ENCODE data around the gene NPRL2. TPM values are rescaled to one million over a fixed set of nuclear protein-coding genes. Genes with fewer than 3 reads are reported as not detected.

The NPRL2 gene
- total and polyA plus RNA-seq, 9 of the 15 experiments (the other 6 are each of a cell fraction or from before 2014, with no cell fraction given), result 17.4 to 40.4 (median 24.4) TPM

GRCh38 chr3:50350527-50351322, at the start of gene NPRL2, which contains the start of gene CYB561D2 (continued):
- TF ChIP-seq, protein P1, sequence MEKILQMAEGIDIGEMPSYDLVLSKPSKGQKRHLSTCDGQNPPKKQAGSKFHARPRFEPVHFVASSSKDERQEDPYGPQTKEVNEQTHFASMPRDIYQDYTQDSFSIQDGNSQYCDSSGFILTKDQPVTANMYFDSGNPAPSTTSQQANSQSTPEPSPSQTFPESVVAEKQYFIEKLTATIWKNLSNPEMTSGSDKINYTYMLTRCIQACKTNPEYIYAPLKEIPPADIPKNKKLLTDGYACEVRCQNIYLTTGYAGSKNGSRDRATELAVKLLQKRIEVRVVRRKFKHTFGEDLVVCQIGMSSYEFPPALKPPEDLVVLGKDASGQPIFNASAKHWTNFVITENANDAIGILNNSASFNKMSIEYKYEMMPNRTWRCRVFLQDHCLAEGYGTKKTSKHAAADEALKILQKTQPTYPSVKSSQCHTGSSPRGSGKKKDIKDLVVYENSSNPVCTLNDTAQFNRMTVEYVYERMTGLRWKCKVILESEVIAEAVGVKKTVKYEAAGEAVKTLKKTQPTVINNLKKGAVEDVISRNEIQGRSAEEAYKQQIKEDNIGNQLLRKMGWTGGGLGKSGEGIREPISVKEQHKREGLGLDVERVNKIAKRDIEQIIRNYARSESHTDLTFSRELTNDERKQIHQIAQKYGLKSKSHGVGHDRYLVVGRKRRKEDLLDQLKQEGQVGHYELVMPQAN (IDR thresholded peaks at IDR 0.05; ENCODE audit: borderline replicate concordance), result peak; percentile 81; the same call in 1 of the 2 replicates
- TF ChIP-seq ZBTB11 (CRISPR knock-in tag; IDR thresholded peaks at IDR 0.05) (peak; percentile 39 to 91 (median 62); a peak in 3 of 6 replicates), ZNF511 (CRISPR knock-in tag; IDR thresholded peaks at IDR 0.05) (0 out of 2 replicates have a peak, but pooled peaks have one; percentile 8), RB1 (IDR thresholded peaks at IDR 0.05; ENCODE audit: low read depth) (no peak; the same call in 1 of the 2 replicates), OTX1 (CRISPR knock-in tag; IDR thresholded peaks at IDR 0.05) (no peak), USF1 (CRISPR knock-in tag; IDR thresholded peaks at IDR 0.05) (no peak), MCM7 (IDR thresholded peaks at IDR 0.05) (no peak), POU5F1 (IDR thresholded peaks at IDR 0.05; ENCODE audit: borderline replicate concordance, low read depth, low read length, partially characterized antibody) (peak; percentile 47), FOXP1 (CRISPR knock-in tag; IDR thresholded peaks at IDR 0.05) (peak; percentile 51; the same call in 1 of the 2 replicates), TBL1XR1 (IDR thresholded peaks at IDR 0.05; ENCODE audit: low read length in 2 of 2) (no peak), HINFP (tag; conservative IDR thresholded peaks at IDR 0.05; ENCODE audit: low read depth) (no peak), NRF1 (conservative IDR thresholded peaks at IDR 0.05 in 1 of 2, IDR thresholded peaks at IDR 0.05 in 1 of 2) (peak; percentile 94 to 96)
- TF ChIP-seq, protein P2, sequence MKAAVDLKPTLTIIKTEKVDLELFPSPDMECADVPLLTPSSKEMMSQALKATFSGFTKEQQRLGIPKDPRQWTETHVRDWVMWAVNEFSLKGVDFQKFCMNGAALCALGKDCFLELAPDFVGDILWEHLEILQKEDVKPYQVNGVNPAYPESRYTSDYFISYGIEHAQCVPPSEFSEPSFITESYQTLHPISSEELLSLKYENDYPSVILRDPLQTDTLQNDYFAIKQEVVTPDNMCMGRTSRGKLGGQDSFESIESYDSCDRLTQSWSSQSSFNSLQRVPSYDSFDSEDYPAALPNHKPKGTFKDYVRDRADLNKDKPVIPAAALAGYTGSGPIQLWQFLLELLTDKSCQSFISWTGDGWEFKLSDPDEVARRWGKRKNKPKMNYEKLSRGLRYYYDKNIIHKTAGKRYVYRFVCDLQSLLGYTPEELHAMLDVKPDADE (conservative IDR thresholded peaks at IDR 0.05; ENCODE audit: control insufficient read depth, low read depth, low read length), result peak; percentile 99
- TF ChIP-seq, protein P3, sequence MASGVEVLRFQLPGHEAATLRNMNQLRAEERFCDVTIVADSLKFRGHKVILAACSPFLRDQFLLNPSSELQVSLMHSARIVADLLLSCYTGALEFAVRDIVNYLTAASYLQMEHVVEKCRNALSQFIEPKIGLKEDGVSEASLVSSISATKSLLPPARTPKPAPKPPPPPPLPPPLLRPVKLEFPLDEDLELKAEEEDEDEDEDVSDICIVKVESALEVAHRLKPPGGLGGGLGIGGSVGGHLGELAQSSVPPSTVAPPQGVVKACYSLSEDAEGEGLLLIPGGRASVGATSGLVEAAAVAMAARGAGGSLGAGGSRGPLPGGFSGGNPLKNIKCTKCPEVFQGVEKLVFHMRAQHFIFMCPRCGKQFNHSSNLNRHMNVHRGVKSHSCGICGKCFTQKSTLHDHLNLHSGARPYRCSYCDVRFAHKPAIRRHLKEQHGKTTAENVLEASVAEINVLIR (CRISPR knock-in tag; IDR thresholded peaks at IDR 0.05), result peak; percentile 78

Data from K562 (cell line).